Lower lobe of right lung (tissue), 2 donors: ENCODE measurements around the gene CD47. TPM values are rescaled to one million over a fixed set of nuclear protein-coding genes. Genes with fewer than 3 reads are reported as not detected.

Experiments used
- ATAC-seq, 2 donors: fragments of 200-7000 bp; cut with Tn5 transposase; one replicate each; pipeline ENCODE4 v1.9.1; 2020 to 2022; ENCODE audit warnings: mild to moderate bottlenecking in 2 of 2, moderate library complexity in 2 of 2
- DNase-seq: peaks from one replicate; pipeline ENCODE4 v3.0.0-alpha.2; 2020
- H3K27ac ChIP-seq: fragments of 200-600 bp; one replicate; pipeline ENCODE4 v1.8.0; 2022
- H3K27me3 ChIP-seq: fragments of 200-600 bp; one replicate; pipeline ENCODE4 v1.8.0; 2022; ENCODE audit warnings: low read depth
- H3K36me3 ChIP-seq: fragments of 200-600 bp; one replicate; pipeline ENCODE4 v1.8.0; 2022; ENCODE audit warnings: mild to moderate bottlenecking
- H3K4me1 ChIP-seq: fragments of 200-600 bp; one replicate; pipeline ENCODE4 v1.8.0; 2022
- H3K4me3 ChIP-seq: fragments of 200-600 bp; one replicate; pipeline ENCODE4 v1.8.0; 2022; ENCODE audit warnings: mild to moderate bottlenecking
- H3K9me3 ChIP-seq: fragments of 200-600 bp; one replicate; pipeline ENCODE4 v1.8.0; 2022
- intact Hi-C: fragments of 100-400 bp; cut with DNase I; formaldehyde crosslinking; loops from one replicate; pipeline ENCODE4 v1.11.0; 2022
- total RNA-seq: library from RNA; stranded (reverse); fragmentation: NEBNext Ultra II Directional; extraction: Animal tissue kit (Norgen Biotek cat#: 25700); gene quantifications from one replicate; pipeline ENCODE4 v1.2.1, GENCODE V29; 2021
- TF ChIP-seq, protein P1 (sequence below): fragments of 200-600 bp; IDR thresholded peaks from one replicate; pipeline ENCODE4 v1.8.0; 2022; ENCODE audit warnings: antibody characterized with exemption, mild to moderate bottlenecking
- donor health status: DM: no; HTN: yes; CAD: no; lungs with severe emphysema.

CD47 gene
- total RNA-seq, 1 donor from 2014 or later = 222 TPM

DNA sequence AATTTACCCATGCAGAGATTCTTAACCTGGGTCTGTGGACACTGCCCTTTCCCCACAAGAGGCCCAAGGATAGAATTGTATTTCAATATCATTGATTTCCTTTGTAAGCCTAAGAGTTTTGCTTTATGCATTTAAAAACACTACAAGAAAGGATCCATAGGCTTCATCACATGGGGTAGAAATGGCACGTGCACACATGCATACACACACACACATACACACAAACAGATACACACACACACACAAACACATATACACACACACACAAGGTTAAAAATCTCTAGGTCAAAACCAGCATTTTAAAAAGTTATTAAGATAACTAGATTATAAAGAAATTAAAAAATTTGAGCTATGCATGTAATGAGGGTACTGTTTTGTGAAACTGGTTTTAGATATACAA is 35.5 kb upstream of the CD47 start:
- H3K27ac ChIP-seq = peak overlapping the region; percentile 42
- no peaks in the 10 kb centered on the region for H3K36me3 ChIP-seq
- no peaks in the 10 kb centered on the region for H3K9me3 ChIP-seq
- DNase-seq = no peak
- H3K27me3 ChIP-seq = no peaks in the 10 kb centered on the region
- intact Hi-C loops = no loop called here
- TF ChIP-seq, protein P1, sequence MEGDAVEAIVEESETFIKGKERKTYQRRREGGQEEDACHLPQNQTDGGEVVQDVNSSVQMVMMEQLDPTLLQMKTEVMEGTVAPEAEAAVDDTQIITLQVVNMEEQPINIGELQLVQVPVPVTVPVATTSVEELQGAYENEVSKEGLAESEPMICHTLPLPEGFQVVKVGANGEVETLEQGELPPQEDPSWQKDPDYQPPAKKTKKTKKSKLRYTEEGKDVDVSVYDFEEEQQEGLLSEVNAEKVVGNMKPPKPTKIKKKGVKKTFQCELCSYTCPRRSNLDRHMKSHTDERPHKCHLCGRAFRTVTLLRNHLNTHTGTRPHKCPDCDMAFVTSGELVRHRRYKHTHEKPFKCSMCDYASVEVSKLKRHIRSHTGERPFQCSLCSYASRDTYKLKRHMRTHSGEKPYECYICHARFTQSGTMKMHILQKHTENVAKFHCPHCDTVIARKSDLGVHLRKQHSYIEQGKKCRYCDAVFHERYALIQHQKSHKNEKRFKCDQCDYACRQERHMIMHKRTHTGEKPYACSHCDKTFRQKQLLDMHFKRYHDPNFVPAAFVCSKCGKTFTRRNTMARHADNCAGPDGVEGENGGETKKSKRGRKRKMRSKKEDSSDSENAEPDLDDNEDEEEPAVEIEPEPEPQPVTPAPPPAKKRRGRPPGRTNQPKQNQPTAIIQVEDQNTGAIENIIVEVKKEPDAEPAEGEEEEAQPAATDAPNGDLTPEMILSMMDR = no peak
- H3K4me3 ChIP-seq = no peak overlapping the region
- ATAC-seq = no peak
- H3K4me1 ChIP-seq = peaks cover 15% of the 10 kb centered on the region

DNA sequence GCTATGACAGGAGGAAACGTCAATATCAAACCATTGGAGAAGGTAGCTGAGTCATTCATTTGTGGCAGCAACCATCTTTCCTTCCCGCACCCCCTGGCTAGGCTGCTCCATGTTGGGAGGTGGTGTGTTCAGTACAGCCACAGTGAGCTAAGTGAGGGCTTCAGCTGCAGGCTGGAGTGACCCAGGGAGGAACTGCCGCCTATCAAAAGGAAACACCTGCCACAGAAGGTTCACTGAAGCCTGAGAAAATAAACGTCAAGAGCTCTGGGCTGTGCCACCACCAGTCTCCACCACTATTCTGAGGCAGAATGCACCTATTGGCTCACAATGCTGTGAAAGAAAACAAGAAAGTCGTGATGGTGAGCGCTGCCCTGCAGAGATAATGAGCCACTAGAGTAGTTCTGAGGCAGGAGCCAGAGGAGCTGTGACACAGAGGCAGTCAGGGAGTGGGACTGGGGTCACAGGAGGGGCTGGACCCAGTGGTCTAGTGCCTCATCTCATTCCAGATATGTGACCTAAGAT is 34.8 kb upstream of the CD47 start:
- H3K9me3 ChIP-seq = no peaks in the 10 kb centered on the region
- H3K27me3 ChIP-seq = no peaks in the 10 kb centered on the region
- peaks cover 12% of the 10 kb centered on the region for H3K4me1 ChIP-seq
- H3K36me3 ChIP-seq = no peaks in the 10 kb centered on the region
- DNase-seq (no peak), ATAC-seq (peak; percentile 42)
- intact Hi-C loops = no loop called here
- H3K4me3 ChIP-seq = no peak overlapping the region
- TF ChIP-seq, protein P1 = no peak
- peak overlapping the region; percentile 42 for H3K27ac ChIP-seq

DNA sequence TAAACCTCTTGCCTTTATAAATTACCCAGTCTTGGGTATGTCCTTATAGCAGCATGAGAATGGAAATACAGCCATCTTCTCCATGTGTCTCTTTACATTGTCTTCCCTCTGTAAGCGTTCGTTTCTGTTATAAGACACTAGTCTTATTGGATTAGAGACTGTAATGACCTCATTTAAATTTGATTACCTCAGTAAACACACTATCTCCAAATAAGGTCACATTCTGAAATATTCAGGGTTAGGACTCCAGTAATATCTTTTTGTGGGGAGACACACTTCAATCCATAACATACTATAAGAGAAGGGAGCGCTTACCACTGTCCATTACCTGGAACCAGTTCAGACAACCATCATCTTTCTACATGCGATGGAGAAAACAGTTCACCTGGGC is 34.3 kb upstream of the CD47 start:
- Histone ChIP-seq H3K4me3 (no peak overlapping the region), H3K36me3 (no peaks in the 10 kb centered on the region), H3K27ac (peak overlapping the region; percentile 75), H3K4me1 (peaks cover 12% of the 10 kb centered on the region), H3K9me3 (no peaks in the 10 kb centered on the region), H3K27me3 (no peaks in the 10 kb centered on the region)
- intact Hi-C loops = no loop called here
- ATAC-seq (no peak), DNase-seq (no peak)
- TF ChIP-seq, protein P1 = no peak

DNA sequence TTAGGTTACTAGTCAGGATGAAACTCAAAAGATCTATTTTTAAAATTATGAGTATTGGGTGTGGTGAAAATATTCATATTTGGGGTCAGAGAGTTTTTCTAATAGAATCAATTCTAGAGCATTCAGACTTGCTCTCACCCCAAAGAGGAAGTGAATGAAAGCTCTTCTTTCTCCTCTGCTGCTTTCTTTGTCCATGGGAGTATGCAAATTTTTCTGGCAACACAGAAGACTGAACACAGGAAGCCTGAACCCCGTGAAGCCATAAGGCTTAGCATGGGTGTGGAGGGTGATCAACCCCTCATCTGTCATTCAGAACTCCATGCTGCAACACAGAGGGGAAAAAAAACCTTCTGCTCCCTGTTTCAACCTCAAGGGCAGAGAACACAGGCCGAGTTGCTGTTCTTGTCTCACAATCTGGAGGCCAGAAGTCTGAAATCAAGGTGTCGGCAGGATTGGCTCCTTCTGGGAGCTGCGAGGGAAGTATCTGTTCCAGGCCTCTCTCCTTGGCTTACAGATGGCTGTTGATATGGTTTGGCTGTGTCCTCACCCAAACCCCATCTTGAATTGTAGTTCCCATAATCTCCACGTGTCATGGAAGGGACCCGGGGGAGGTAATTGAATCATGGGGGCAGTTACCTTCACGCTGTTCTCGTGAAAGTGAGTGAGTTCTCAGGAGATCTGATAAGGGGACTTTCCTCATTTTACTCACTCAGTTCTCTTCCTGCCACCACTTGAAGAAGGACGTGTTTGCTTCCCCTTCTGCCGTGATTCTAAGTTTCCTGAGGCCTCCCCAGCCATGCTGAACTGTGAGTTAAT is 33.7 kb upstream of the CD47 start:
- Histone ChIP-seq H3K4me1 (peaks cover 12% of the 10 kb centered on the region), H3K27me3 (no peaks in the 10 kb centered on the region), H3K36me3 (no peaks in the 10 kb centered on the region), H3K9me3 (no peaks in the 10 kb centered on the region), H3K4me3 (no peak overlapping the region), H3K27ac (peak overlapping the region; percentile 75)
- intact Hi-C loops = no loop called here
- TF ChIP-seq, protein P1 = no peak
- ATAC-seq (peak; percentile 32 to 62), DNase-seq (no peak)

DNA sequence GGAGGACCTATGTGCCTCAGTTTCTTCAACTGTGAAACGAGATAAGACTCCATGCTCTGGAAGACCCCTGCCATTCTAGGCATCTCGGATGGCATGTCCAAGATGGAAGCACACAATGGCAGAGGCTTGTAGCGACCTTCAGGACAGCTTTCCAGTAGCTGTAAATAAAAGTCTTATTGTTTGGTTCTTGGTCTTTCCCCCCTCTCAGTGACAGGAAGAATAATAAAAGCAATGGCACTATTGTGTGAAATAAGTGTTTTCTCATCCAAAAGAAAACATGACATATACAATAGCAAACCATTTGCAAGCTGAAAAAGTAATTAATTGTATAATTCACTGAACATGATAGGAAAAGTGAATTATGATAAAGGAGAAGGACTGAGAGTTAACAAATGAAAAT is 32.5 kb upstream of the CD47 start:
- DNase-seq (no peak), ATAC-seq (no peak)
- Histone ChIP-seq H3K4me1 (peaks cover 12% of the 10 kb centered on the region), H3K4me3 (no peak overlapping the region), H3K9me3 (no peaks in the 10 kb centered on the region), H3K36me3 (no peaks in the 10 kb centered on the region), H3K27me3 (no peaks in the 10 kb centered on the region), H3K27ac (no peak overlapping the region)
- intact Hi-C loops = no loop called here
- TF ChIP-seq, protein P1 = no peak
